IPS DF 4.7 (cell line): Measurements from ENCODE around the gene CMIP.
"Not testable (repeated sequence)": the region's sequence is repeated elsewhere in the genome, so short reads cannot be mapped to it uniquely, and the experiment has no call there.

Source experiments
- DNase-seq: peaks from one replicate; pipeline ENCODE4 v3.0.0-alpha.2; 2013; ENCODE audit warnings: low spot score; ENCODE audit errors: extremely low read depth

Gene CMIP

DNA sequence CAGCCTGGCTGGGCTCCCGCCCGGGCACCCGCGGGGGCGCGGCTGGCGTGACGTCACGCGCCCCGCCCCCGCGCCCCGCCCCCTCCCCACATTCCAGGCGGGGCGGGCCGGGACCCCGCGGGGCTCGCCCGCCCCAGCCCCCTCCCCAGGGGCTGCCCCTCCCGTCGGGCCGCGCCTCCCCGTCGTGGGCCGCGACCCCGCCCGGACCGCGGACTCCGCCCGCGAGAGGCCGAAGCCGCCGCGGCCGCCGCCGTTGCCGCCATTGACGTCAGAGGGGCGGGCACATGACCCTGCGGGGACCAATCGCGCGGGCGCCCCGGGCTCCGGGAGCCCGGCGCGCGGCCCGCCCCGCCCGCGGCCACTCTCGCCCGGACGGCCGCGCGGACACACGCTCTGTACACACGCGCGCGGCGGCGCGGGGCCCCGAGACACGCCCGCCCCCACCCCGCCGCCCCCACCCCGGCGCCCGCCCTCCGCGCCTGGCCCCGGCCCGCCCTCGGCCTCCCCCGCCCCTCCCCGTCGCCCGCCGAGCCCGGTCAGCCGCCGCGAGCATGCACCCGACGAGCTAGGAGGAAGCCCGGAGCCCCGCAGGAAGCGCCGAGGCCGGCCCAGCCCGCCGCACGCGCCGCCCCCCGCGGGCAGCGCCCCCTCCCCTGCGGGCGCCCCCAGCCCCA, at the start of gene CMIP:
Gene CMIP, plus strand, starts transcription at position 361 of the 674 bp plus-strand sequence.
- DNase-seq = no peak

DNA sequence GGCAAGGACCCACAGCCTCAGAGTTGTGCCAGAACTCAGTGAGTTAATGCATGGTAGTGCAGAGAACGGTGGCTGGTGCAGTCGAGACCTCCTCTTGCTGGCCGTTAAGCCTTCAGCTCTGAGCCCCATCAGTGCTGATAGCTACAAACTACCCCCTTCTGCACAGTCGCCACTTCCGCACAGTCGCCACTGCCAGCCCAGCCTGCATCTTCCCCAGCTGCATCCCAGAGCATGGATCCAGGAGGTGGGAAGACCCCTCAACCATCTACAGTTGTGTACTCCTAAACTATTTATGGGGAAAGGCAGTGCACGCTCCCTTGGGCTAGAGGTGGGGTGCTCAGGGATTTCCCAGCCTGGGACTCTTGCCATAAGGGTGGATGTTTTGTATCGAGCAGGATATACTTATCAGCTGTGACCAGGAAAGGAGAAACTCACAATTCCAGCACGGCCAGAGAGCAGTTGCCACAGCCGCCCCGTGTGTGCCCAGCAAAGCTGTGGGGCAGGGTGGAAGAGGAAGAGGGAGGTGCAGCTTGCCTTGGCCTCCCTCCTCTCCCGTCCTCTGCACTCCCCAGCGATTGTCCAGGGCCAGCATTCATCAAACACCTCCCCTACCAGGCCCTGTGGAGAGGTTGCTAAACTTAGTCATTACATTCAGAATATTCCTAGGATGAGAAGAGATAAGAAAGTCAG, 49.5 kb upstream of the CMIP start:
- DNase-seq = no peak

DNA sequence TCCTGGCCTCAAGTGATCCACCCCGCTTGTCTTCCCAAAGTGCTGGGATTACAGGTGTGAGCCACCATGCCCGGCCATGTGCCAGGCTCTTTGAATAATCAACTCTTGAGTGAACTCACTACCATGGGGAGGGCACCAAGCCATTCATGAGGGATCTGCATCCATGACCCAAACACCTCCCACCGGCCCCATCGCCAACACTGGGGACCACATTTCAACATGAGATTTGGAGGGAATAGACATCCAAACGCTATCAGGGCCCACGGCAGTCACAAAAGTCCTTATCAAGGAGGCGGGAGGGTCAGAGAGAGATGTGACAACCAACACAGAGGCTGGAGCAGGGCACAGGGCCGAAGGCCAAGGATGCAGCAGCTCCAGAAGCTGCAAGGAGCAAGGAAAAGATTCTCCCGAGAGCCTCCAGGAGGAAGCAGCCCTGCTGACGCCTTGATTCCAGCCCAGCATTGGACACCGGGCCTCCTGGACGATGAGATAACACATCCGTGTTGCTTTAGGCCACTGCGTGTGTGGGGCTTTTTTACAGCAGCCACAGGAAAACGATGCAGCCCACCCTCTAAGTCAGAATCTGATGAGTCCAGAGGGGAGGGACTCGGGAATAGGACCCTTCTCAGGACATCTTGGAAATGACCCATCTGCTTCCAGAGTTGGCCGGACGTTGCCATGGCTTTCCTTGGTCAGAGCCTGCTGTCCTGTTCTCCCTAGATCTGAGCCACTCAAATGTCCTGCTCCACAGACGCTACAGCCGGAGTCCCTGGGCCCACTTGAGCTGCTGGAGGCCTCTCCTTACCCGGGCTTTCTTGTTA, 47.3 kb upstream of the CMIP start:
- DNase-seq = no peak

DNA sequence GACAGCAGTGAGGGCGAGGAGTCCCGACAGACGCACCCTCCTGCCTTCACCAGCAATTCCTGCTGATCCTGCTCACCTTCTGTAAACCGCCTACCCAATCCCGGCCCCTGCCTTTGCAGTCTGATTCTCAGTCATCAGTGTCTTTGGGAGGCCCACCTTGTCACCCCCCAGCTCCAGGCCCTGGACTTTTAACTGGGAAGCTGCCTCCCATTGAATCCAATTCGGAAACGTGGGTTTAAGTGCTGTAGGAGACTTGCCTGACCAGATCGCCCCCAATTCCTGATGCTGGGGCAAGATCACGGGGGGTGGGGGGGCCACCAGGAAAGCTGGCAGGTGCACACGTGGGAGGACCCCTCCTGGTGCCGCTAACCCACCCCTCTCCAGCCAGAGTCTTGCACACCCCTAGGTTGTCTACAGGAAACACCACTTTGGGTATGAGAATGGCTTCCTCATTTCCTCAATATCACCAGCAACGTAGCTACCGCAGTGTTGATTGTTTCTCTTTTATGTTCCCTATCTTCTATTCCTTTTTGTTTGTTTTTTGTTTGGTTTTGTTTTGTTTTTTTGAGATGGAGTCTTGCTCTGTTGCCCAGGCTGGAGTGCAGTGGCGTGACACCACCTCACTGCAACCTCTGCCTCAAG, 46.6 kb upstream of the CMIP start:
- no peak for DNase-seq

DNA sequence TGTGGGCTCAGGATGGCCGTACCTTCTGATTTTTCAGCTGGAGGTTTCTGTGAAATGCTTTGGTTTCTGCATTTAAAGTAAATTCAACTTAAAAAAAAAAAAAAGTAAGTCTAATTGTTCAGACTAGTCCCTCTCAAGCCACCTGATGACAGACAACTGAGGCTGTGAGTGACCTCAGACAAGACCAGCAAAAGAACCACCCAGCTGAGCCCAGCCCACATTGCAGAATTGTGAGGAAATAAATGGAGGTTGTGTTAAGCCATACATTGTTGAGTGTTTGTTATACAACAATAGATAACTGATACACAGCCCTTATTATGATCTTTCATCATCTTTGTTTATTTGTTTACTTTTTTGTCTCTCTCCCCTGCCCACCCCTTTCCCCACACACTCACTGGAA, 44.7 kb upstream of the CMIP start:
- DNase-seq = no peak

- no peak for DNase-seq
Observed at GRCh38 chr16:81401035-81401950, 43.3 kb upstream of the CMIP start.

- DNase-seq = no peak
Observed at GRCh38 chr16:81403208-81403600, 41.4 kb upstream of the CMIP start.

GRCh38 chr16:81403601-81404391, 40.8 kb upstream of the CMIP start:
- DNase-seq = no peak

DNA sequence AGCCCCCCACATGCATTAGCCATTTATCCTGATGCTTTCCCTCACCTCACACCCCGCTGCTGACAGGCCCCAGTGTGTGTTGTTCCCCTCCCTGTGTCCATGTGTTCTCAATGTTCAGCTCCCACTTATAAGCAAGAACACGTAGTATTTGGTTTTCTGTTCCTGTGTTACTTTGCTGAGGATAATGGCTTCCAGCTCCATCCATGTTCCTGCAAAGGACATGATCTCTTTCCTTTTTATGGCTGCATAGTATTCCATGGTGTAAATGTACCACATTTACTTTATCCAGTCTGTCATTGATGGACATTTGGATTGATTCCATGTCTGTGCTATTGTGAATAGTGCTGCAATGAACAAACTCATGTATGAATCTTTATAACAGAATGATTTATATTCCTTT, 39.6 kb upstream of the CMIP start:
- DNase-seq = not testable (repeated sequence)

DNA sequence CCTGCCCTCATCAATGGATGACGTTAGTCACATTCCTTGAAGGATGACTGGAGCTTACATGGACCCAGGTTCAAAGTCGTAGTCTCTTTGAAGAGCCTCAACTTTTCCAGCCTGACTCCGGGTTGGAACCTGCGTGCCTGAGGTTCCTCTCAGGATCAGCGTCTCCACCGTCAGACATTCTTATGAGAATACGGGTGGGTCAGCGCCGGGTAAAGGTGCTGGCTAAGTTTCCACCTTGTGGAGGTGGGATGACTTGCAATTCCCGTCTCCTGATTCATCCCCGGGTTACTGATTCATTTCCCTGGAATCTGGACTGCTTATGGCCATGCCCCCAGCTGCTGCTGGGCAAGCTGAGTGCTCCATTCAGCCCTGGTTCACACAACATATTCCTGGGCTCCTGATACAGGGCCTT, 38.9 kb upstream of the CMIP start:
- DNase-seq = no peak

DNA sequence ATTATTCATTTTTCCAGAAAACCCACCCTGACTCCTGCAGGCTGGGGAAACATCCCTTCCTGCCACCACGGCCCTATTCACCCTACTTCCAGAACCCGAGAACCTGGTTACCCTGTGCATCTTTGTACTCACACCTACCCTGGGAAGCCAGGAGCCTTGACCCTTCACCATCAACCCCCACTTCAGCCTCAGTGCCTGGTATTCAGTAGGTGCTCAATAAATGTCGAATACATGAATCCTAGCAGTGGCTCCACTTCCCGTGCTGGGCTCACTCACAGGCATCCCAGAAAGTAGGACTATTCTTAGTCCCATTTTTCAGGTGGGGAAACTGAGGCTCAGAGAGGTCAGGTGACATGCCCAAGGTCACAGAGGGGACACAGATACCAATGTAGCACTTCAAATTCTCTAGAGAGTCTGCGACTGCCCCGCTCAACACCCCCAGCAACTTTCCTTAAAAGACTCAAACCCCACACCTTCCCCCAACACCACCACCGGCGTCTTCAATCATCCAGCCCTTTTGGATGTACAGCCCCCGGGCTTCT, 36.1 kb upstream of the CMIP start:
- no peak for DNase-seq

GRCh38 chr16:81409016-81409556, 35.5 kb upstream of the CMIP start:
- no peak for DNase-seq

- no peak for DNase-seq
Observed at GRCh38 chr16:81410643-81411293, 33.8 kb upstream of the CMIP start.

GRCh38 chr16:81413245-81413990, 31.2 kb upstream of the CMIP start:
- no peak for DNase-seq

- no peak for DNase-seq
Observed at GRCh38 chr16:81415751-81416150, 28.9 kb upstream of the CMIP start.

DNA sequence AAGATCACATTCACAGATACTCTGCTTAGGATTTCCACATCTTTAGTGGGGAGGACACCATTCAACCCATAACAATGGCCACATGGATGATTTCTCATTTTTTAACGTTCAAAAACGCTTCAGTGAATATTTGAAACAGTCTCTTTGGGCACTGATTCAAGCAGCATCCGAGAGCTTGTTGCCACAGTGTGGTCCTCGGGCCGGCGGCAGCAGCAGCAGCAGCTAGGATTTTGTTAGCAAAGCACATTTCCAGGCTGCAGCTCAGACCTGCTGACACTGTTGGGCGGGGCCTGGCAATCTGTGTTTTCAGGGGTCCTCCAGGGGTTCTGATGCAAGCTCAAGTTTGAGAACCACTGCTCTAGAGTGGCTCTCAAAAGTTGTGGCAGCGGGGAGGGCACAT, 27.9 kb upstream of the CMIP start:
- no peak for DNase-seq

DNA sequence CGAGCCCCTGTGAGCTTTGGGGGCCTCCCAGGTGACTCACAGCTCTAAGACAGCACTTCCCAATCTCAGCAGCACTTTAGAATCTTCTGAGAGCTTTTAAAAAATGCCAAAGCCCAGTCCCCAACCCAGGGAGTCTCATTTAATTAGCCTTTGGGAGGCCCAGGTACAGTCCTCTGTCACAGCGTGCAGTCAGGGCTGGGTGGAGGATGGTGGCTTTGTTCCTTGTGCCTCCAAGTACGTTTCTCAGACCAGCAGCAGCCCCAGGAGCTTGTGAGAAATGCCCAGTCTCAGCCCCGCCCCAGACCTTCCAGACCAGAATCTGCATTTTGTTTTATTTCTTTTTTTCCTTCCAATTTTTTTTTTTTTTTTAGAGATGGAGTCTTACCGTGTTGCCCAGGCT, 27.4 kb upstream of the CMIP start:
- DNase-seq = no peak

DNA sequence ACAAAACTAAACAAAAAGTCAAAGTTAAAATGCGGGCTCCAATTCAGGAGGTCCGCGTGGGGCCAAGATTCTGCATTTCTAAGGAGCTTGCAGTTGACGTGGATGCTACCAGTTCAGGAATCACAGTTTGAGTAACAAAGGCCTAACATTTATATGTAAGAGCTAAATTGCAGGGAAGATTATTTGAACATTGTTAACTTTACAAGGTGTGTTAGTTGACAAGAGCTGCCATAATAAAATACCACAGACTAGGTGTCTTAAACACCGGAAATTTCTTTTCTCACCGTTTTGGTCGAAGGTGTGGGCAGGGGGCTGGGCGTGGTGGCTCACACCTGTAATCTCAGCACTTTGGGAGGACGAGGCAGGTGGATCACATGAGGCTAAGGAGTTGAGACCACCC, 24.8 kb upstream of the CMIP start:
- DNase-seq = no peak
